ENCODE results near the gene SMC4. TPM values are rescaled to one million over a fixed set of nuclear protein-coding genes. Genes with fewer than 3 reads are reported as not detected.

The SMC4 gene
- total and polyA plus RNA-seq, 10 of the 15 experiments (the other 5 are each of a cell fraction or from before 2014, with no cell fraction given), result 75.6 to 288 (median 136) TPM

DNA sequence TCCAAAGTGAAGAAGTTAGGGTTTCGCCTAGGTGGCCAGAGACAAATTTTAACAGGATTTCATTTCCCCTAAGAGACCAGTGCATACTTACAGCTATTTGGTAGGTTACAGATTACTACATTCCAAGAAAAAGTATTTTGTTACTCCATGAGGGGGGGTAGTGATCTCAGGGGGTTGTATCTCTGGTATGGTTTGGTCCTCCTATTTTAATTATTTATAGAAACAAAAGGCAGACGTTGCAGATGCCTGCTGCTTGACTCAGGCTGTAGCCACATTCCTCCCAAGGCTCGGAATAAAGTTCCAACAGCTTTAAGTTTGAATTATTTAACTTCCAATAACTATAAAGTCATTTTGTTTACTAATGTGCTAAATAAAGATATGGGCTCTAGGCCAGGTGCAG lies 51.4 kb downstream of the SMC4 start:
- 65% methylated on average over 3 of the region's 3 CpGs for WGBS (ENCODE audit: insufficient coverage, insufficient replicate concordance, low lambda C conversion rate, missing lambda C conversion rate)
- in situ Hi-C loops (cut with MboI) (no loop called here), intact Hi-C loops (cut with micrococcal nuclease; ENCODE audit: unreplicated experiment) (no loop called here)
- ChIA-PET CTCF (interaction anchor here (0.9 to 2.8 kb wide), 7 partner anchors 11 to 459 kb away, joined by 3 to 9 read pairs (median 4); no protein-coding TSS in a partner anchor), RAD21 (ENCODE audit: unreplicated experiment) (interaction anchor here (0.8 to 3.1 kb wide), 5 partner anchors 9 to 38 kb away, joined by 3 to 22 read pairs (median 4); no protein-coding TSS in a partner anchor), POLR2A (interaction anchor here (0.7 to 3.9 kb wide), 13 partner anchors 9 to 465 kb away, joined by 3 to 34 read pairs (median 3); partner anchors contain the start of genes IFT80 and SMC4), SMC1A (ENCODE audit: uncharacterized antibody, unreplicated experiment) (interaction anchor here (0.6 to 7.7 kb wide), 9 partner anchors 14 to 596 kb away, joined by 3 to 73 read pairs (median 6); partner anchors contain the start of gene IFT80)
- ATAC-seq (no peak), DNase-seq (ENCODE audit: low read depth, low spot score) (no peak), FAIRE-seq (no peak)
- Histone ChIP-seq H3K79me2 (ENCODE audit: control insufficient read depth, insufficient read depth, low read length) (peaks cover 42% of the 10 kb centered on the region), H3K4me3 (peak overlapping the region; percentile 13; the same call in 1 of the 2 replicates), H3K36me3 (ENCODE audit: control insufficient read depth in 2 of 2, insufficient read depth in 2 of 2, low read length in 1 of 2) (peaks cover 0 to 5% of the 10 kb centered on the region in 2 experiments; a peak in 1 of 4 replicates), H2AFZ (ENCODE audit: control insufficient read depth, low read depth, low read length) (no peak overlapping the region; the same call in 1 of the 2 replicates), H3K4me1 (ENCODE audit: control insufficient read depth, insufficient read depth, low read length) (peaks cover 6% of the 10 kb centered on the region), H3K4me2 (ENCODE audit: control insufficient read depth, insufficient read depth) (peak overlapping the region; percentile 93; the same call in 1 of the 2 replicates), H3K9ac (ENCODE audit: control insufficient read depth, insufficient read depth, low read length) (peak overlapping the region; percentile 80), H3K9me3 (replicated peaks; ENCODE audit: control insufficient read depth, insufficient read depth, low read length) (no peaks in the 10 kb centered on the region; the same call in 1 of the 3 replicates), H3K27ac (ENCODE audit: control insufficient read depth, insufficient read depth) (no peak overlapping the region; the same call in 1 of the 2 replicates), H3K27me3 (replicated peaks in 1 of 2; ENCODE audit: control insufficient read depth in 2 of 2, insufficient read depth in 2 of 2, low read length in 1 of 2) (no peaks in the 10 kb centered on the region), H4K20me1 (ENCODE audit: control insufficient read depth, insufficient read depth) (no peaks in the 10 kb centered on the region)
- TF ChIP-seq TBL1XR1 (IDR thresholded peaks at IDR 0.05; ENCODE audit: low read depth, low read length) (no peak), PAX8 (IDR thresholded peaks at IDR 0.05) (no peak), SRF (IDR thresholded peaks at IDR 0.05; ENCODE audit: low read depth in 2 of 2, low read length in 2 of 2) (no peak), YBX1 (IDR thresholded peaks at IDR 0.05) (no peak), ASH2L (IDR thresholded peaks at IDR 0.05; ENCODE audit: borderline replicate concordance, low read depth) (no peak)
- TF ChIP-seq, protein P1, sequence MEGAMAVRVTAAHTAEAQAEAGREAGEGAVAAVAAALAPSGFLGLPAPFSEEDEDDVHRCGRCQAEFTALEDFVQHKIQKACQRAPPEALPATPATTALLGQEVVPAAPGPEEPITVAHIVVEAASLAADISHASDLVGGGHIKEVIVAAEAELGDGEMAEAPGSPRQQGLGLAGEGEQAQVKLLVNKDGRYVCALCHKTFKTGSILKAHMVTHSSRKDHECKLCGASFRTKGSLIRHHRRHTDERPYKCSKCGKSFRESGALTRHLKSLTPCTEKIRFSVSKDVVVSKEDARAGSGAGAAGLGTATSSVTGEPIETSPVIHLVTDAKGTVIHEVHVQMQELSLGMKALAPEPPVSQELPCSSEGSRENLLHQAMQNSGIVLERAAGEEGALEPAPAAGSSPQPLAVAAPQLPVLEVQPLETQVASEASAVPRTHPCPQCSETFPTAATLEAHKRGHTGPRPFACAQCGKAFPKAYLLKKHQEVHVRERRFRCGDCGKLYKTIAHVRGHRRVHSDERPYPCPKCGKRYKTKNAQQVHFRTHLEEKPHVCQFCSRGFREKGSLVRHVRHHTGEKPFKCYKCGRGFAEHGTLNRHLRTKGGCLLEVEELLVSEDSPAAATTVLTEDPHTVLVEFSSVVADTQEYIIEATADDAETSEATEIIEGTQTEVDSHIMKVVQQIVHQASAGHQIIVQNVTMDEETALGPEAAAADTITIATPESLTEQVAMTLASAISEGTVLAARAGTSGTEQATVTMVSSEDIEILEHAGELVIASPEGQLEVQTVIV (IDR thresholded peaks at IDR 0.05; ENCODE audit: borderline replicate concordance, partially characterized antibody), result no peak
- TF ChIP-seq, protein P2, sequence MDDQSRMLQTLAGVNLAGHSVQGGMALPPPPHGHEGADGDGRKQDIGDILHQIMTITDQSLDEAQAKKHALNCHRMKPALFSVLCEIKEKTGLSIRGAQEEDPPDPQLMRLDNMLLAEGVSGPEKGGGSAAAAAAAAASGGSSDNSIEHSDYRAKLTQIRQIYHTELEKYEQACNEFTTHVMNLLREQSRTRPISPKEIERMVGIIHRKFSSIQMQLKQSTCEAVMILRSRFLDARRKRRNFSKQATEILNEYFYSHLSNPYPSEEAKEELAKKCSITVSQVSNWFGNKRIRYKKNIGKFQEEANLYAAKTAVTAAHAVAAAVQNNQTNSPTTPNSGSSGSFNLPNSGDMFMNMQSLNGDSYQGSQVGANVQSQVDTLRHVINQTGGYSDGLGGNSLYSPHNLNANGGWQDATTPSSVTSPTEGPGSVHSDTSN (IDR thresholded peaks at IDR 0.05; ENCODE audit: insufficient replicate concordance, low read depth, low read length), result no peak
- BruUV-seq (replicated peaks), result no TSS peak

All from GM12878 (cell line).